GM21390 (cell line): ENCODE measurements around the gene HAUS6.
"Not testable (repeated sequence)": the region's sequence is repeated elsewhere in the genome, so short reads cannot be mapped to it uniquely, and the experiment has no call there.

ENCODE experiments used
- ATAC-seq: cut with Tn5 transposase; IDR thresholded peaks from one replicate; pipeline ENCODE4 v1.9.1; 2021; ENCODE audit not compliant: unreplicated experiment

HAUS6 gene, protein sequence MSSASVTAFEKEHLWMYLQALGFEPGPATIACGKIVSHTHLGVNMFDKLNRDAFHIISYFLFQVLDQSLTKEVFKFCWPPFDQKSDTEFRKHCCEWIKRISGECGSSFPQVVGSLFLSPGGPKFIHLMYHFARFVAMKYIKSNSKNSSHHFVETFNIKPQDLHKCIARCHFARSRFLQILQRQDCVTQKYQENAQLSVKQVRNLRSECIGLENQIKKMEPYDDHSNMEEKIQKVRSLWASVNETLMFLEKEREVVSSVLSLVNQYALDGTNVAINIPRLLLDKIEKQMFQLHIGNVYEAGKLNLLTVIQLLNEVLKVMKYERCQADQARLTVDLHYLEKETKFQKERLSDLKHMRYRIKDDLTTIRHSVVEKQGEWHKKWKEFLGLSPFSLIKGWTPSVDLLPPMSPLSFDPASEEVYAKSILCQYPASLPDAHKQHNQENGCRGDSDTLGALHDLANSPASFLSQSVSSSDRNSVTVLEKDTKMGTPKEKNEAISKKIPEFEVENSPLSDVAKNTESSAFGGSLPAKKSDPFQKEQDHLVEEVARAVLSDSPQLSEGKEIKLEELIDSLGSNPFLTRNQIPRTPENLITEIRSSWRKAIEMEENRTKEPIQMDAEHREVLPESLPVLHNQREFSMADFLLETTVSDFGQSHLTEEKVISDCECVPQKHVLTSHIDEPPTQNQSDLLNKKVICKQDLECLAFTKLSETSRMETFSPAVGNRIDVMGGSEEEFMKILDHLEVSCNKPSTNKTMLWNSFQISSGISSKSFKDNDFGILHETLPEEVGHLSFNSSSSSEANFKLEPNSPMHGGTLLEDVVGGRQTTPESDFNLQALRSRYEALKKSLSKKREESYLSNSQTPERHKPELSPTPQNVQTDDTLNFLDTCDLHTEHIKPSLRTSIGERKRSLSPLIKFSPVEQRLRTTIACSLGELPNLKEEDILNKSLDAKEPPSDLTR

DNA sequence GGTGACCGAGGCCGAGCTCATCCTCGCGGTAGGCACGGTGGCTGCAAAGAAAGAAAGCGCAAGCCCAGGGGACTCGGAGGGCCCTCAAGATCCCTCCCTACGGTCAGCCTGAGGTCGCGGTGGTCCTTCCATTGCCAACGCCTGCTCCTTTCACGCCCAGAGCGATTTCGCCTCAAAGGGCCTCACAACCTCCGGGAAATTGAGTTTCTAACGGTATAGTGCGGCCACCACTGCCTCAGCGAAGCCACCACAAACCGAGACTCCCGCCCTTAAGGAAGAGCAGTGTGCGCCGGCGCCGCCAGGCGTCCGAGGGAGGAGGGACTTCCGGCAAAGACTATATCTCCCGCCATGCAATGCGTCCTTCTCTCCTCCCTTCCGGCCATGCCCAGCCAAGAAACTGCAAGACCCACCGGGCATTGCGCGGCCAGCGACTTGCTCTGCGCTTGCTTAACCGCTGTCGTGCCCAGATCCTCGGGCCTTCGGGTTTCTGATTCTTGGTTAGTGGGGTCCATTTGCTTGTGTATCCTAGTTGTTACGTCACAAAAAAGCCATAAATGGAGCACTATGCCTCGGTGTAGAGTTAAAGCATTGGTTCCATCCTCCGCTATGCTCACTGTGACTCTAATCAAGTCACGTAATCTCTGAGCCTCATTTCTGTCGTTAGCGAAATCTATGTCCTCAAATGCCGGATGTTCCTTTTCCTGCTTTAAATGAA, at the start of gene HAUS6:
TSS of gene HAUS6 (minus strand) at position 274 of the 715 bp plus-strand sequence. CDS start at position 21, 253 bp downstream.
- ATAC-seq, result peak; percentile 97

DNA sequence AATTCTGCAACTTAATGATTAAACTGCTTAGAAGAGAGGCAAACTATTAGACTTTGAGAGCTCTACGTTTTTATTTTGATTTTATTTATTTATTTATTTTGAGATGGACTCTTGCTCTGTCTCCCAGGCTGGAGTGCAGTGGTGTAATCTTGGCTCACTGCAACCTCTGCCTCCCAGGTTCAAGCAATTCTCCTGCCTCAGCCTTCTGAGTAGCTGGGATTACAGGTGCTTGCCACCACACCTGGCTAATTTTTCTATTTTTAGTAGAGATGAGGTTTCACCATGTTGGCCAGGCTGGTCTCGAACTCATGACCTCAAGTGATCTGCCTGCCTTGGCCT, 49.4 kb upstream of the HAUS6 start:
- ATAC-seq, result not testable (repeated sequence)

DNA sequence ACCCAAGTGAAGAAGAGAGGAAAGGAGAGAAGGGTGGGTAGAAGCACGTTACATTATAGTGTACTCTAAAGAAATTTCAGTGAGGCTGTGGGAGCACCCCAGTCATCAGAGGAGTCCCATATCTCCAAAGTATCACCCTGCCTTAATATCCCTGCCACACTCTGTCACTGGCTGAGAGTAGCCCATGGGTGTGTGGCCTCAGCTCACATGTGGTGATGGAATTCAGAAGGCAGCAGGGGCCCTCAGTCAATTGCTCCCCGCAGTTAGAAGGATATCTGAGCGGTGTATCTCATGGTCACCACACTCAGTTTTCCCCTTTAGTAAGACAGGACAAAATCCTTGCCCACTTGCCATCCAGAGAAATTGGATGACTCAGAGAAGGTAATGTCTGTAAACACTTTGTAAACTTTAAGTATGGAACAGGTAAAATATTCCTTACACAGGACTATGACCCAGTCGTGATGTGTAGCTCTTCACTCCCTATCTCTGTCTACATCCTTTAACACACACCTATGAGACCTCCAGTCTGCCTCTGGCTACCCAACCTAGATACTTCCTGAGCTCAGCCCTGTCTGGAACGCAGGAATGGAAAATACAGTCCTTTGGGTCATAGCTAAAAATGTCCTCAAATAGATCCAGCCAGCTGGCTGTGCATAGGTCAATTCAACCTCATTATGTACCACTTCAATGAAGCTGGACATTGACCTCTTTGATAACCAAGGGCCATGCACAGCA, 48.9 kb upstream of the HAUS6 start:
- no peak for ATAC-seq

DNA sequence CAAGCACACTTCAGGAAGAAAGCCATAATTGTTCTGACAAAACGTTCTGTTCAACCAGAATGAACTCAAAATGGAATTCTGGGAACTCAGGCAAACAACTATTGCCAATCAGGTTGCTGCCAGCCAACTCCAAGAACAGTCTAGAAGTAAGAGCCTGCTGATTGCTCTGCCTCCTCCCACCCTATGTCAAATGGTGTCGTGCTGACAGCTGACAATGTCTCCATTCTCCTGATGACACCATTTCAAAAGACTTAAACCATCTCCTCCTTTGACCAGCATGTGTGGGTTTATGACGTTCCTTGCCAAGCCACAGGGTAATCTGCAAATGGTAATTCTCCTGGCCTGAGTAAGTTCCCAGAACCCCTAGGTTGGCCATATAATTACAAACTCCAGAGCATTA, 46.5 kb upstream of the HAUS6 start:
- no peak for ATAC-seq

DNA sequence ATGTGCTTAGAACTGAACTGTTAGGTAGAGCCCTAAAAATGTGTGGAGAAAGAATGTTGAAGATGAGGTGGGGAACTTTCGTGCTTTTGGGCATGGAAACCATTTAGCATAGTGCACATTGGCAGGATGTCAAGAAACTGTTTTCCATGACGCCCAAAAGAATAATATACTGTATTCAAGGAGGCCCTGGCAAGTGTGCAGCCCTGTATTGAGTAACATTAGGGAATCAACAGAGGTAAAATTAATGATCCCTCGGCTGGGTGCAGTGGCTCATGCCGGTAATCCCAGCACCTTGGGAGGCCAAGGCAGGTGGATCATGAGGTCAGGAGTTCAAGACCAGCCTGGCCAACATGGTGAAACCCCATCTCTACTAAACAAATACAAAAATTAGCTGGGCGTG, 45.5 kb upstream of the HAUS6 start:
- ATAC-seq, result no peak

DNA sequence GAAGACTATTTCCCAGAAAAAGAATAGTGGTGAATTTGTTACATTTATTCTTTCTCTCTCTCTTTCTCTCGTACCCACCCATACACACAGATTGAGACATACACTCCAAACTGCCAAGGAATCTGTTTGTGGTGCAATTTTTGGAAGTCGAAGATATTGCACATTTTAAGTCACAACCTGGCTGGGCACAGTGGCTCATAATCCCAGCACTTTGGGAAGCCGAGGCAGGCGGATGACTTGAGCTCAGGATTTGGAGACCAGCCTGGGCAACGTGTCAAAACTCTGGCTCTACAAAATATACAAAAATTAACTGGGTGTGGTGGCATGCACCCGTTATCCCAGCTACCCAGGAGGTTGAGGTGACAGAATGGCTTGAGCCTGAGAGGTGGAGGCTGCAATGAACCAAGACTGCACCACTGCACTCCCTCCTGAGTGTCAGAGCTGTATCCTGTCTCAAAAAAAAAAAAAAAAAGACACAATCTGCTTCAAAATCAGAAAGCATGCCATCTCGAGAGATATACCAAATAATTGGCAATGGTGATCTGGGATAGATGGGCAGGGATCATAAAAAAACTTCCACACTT, 43.8 kb upstream of the HAUS6 start:
- ATAC-seq, result no peak

DNA sequence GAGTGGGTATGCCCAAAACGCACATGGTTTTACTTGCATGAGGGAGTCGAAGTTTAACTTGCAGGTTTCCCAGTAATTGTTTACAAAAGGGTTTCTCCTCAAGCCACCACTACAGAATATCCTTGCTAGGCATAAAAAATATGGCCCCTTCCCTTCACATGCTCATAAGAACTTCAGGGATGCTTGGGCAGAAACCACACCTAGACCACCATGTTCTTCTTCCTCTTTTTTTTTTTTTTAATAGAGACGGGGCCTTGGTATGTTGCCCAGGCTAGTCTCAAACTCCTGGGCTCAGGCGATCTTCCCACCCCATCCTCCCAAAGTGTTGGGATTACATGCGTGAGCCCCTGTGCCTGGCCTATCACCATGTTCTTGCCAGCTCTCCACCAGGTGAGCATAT, 43.2 kb upstream of the HAUS6 start:
- ATAC-seq, result no peak

DNA sequence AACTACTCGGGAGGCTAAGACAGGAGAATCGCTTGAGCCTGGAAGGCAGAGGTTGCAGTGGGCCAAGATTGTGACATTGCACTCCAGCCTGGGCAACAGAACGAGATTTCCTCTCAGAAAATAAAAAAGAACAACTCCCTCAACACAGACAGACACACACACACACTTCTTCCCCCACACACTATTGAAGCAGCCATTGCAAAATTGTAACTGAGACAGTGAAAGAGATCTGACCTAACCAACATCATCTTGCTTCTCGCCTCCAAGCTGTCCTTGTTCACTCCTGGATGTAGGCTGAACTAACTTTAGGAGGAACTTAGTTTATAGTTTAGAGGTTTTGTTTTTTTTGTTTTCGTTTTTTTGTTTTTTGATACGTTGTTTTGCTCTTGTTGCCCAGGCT, 37.6 kb upstream of the HAUS6 start:
- ATAC-seq, result no peak

DNA sequence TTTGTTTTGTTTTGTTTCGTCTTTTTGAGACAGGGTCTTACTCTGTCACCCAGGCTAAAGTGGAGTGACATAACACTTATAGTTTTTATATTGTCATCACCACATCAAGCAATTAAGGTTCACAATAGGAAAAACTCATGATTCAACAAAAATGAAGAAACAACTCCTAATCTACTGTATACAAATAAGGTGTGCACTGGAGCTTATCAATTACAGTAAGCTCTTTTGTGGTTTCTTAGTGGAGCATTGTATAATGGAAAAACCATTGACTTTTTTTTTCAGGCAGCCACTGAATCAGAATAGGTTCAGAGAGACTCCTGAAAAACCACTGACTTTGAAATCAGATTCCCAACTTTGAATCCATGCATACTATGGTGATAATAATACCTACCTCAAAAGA, 35.4 kb upstream of the HAUS6 start:
- no peak for ATAC-seq

DNA sequence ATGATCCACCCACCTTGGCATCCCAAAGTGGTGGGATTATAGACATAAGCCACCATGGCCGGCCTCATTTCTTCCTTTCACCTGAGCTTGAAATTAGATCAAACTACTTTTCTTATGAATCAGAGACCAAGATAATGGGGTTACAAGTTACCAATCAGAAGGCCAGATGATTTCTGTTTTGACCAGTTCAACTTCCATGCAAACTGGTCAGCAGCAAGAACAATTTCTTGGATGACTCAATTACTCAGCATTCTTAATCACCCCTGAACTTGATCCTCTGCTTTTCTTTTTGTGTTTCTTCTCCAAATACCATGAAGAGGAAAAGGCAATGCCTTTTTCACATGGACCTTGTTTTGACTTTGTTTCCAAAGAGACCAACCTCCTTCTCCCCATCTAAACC, 34.6 kb upstream of the HAUS6 start:
- ATAC-seq, result no peak

DNA sequence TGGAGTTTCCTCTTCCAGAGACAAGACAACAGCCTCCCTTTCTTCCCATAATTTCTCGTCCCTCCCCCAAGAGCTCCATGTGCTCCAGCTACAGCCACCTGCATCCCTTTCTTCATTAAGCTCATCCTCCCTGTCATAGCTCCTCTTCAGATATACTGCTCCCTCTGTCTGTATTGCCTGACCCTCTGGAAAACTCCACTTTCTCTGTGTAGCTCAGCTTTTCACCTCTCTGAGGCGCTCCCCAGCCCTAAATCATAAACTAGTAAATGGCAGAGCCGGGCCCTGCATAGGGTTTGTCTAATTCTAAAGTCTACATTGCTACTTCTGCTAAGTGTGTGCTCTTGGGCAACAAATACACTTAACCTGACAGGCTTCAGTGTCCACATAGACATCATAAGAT, 33.4 kb upstream of the HAUS6 start:
- no peak for ATAC-seq

DNA sequence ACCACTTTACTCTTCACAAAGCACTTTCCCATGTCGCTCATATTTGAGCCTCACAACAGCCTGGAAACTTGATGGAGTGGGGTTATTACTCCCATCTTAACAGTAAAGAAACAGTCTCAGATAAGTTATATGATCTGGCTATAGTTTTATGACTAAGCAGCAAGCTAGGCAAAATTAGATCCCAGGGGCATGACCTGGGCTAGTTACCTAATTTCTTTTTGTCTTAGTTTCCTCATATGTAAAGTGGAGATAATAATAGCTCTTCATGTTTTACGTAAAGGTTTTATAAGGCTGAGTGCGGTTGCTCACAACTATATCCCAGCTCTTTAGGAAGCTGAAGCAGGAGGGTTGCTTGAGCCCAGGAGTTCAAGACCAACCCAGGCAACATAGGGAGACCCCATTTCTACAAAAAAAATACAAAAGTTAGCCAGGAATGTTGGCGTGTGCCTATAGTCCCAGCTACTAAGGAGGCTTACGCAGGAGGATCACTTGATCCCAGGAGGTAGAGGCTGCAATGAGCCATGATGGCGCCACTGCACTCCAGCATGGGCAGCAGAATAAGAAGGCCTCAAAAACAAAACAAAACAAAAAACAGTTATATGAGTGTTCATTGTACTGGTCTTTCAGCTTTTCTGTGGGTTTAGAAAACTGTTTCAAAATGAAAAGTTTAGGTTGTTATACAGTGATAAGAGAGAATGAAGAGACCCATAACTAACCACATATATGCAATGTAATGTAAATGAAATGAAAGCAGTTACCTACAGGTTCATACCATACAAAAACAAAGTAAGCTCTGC, 31.0 kb upstream of the HAUS6 start:
- no peak for ATAC-seq

DNA sequence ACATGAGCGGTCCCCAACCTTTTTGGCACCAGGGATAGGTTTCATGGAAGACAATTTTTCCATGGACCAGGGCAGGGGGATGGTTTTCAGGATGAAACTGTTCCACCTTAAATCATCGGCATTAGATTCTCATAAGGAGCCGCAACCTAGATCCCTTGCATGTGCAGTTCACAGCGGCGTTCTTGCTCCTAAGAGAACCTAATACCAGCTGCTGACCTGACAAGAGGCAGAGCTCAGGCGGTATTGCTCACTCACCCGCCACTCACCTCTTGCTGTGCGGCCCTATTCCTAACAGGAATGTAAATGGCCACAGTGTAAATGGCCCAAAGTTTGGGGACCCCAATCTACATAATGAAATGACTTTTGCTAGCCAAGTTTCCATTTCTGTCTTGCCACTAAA, 27.7 kb upstream of the HAUS6 start:
- no peak for ATAC-seq

DNA sequence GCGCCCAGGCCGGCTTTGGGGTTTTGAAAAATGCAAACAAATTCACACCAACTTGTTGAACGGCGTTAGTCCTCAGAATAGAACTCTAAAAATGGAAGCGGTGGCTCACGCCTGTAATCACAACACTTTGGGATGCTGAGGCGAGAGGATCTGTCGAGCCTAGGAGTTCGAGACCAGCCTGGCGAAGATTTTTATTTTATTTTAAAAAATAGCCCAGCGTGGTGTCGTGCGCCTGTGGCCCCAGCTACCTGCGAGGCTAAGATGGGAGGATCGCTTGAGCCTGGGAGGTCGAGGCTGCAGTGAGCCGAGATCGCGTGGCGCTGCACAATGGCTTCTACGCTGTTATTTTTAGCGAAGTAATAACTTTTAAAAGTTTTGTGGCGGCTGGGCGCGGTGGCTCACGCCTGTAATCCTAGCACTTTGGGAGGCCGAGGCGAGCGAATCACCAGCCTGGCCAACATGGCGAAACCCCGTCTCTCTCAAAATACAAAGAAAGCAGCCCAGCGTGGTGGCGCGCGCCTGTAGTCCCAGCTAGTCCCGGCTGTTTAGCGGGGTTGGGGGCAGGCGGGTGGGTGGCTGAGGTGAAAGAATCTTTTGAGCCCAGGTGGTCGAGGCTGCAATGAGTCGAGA, 25.3 kb upstream of the HAUS6 start:
- ATAC-seq, result peak; percentile 17

DNA sequence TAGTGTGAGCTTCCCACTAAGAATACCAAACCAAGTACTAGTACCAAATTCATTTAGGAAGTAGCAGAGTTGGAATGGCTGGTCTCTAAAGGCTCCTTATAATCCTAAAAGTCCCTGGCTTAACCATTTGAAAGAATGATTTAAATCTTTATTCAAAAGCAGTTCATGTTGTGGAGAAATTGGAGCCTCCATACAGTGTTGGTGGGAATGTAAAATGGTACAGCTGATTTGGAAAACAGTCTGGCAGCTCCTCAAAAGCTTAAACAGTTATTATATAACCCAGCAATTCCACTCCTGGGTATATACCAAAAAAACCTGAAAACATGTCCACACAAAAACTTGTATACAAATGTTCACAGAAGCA, 21.7 kb upstream of the HAUS6 start:
- ATAC-seq, result no peak

DNA sequence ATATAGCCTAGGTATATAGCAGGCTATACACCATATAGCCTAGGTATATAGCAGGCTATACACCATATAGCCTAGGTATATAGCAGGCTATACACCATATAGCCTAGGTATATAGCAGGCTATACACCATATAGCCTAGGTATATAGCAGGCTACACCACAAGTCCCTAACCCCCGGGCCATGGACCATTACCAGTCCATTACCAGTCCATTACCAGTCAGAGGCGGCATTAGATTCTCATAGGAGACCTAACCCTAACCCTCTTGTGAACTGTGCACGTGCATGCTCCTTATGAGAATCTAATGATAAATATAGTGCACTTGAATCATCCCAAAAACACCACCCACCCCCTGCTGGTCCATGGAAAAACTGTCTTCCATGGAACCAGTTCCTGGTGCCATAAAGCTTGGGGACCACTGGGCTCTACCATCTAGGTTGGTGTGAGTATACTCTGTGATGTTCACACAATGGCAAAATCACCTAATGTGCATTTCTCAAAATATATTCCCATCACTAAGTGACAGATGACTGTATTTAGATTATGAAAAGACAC, 19.9 kb upstream of the HAUS6 start:
- ATAC-seq, result no peak

DNA sequence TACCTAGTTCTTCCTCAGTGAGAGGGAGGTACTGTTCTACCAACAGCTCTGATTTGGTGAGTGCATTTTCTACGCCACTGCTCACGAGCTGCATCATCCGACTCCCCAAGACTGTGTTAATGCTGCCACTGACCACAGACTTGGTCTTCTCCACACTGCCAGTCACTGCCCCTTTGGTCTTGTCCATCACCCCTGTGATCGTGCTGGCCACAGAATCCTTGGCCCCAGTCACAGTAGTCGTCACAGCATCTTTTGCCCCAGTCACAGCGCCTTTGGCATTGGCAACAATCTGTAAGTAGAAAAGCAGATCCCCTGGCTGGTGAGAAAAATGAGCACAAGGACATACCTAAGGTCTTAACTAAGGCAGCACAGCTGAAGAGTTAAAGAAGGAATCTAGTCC, 18.2 kb upstream of the HAUS6 start:
- ATAC-seq, result no peak

DNA sequence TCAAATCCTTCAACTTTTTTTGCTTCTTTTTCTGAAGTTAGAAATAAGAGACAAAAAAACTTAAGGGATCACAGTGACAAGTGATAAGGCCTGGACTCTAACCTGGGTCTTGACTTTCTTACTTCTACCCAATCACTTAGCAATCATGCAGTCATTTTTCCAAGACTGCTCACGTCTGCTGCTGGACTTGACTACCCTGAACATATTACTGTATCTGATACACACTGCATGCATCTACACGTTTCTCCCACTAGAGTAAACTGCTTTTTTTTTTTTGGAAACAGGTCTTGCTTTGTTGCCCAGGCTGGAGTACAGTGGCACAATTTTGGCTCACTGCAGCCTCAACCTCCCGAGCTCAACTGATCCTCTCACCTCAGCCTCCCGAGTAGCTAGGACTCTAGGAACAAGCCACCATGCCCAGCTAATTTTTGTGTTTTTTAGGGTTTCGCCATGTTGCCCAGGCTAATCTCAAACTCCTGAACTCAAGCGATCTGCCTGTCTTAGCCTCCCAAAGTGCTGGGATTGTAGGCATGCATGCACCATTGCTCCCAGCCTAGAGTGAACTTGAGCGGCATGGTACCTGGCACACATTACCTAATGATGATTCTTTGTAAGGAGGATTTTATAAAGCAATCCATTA, 17.2 kb upstream of the HAUS6 start:
- ATAC-seq, result no peak

DNA sequence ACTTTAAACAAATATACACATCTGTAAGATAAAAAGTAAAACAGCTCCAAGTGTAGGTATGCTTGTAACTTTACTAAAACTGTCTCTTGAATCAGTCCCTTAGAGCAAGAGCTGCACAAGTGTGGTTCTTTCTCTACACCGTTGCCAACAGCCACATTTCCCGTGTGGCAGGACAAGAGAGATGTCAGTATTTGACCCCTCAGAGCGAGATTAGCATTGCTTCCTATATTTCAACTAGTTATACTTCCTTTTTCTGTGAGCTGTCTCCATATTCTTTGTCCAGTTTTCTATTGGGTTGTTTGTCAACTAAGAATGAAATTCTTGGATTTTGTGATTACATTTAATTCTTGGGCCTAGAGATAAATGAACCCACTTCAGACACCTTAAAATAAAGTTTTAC, 16.5 kb upstream of the HAUS6 start:
- ATAC-seq, result no peak
